Measurements from ENCODE around the gene MAGEH1.
"Not testable (repeated sequence)": the region's sequence is repeated elsewhere in the genome, so short reads cannot be mapped to it uniquely, and the experiment has no call there.

MAGEH1 gene

DNA sequence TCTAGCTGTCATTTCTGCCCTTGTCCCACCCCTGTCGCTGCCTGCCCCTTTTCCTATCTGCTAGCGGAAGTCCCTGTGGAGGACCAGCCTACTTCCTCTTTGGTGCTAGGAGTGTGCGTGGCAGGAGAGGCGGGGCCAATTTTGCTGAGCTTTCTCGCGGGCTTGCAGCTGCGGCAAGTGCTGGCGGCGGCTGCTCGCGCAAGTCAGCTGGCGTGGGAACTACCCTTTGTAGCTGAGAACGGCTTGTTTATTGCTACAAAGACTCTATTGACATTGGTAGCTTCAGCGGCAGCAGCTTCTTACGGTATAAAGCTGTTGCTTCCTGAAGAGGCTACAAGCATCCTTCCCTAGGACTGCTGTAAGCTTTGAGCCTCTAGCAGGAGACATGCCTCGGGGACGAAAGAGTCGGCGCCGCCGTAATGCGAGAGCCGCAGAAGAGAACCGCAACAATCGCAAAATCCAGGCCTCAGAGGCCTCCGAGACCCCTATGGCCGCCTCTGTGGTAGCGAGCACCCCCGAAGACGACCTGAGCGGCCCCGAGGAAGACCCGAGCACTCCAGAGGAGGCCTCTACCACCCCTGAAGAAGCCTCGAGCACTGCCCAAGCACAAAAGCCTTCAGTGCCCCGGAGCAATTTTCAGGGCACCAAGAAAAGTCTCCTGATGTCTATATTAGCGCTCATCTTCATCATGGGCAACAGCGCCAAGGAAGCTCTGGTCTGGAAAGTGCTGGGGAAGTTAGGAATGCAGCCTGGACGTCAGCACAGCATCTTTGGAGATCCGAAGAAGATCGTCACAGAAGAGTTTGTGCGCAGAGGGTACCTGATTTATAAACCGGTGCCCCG is at the start of gene MAGEH1:
TSS of gene MAGEH1 (plus strand) at position 138 of the 843 bp plus-strand sequence. CDS start at position 386, 248 bp downstream.
- FAIRE-seq (no peak), DNase-seq (ENCODE audit: low spot score) (peak; percentile 56)

DNA sequence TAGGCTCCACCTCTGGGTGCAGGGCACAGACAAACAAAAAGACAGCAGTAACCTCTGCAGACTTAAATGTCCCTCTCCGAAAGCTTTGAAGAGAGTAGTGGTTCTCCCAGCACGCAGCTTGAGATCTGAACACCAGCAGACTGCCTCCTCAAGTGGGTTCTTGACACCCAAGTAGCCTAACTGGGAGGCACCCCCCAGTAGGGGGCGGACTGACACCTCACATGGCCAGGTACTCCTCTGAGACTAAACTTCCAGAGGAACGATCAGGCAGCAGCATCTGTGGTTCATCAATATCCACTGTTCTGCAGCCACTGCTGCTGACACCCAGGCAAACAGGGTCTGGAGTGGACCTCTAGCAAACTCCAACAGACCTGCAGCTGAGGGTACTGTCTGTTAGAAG is 24.8 kb upstream of the MAGEH1 start:
- not testable (repeated sequence) for FAIRE-seq; DNase-seq (ENCODE audit: low spot score)

DNA sequence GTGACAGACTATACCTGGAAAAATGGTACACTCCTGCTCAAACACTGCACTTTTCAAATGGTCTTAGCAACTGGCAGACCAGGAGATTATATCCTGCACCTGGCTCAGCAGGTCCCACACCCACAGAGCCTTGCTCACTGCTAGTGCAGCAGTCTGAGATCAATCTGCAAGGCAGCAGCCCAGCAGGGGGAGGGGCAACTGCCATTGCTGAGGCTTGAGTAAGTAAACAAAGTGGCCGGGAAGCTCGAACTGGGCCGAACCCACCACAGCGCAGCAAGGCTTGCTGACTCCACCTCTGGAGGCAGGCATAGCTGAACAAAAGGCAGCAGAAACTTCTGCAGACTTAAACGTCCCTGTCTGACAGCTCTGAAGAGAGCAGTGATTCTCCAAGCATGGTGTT is 8.5 kb upstream of the MAGEH1 start:
- FAIRE-seq; DNase-seq (ENCODE audit: low spot score): not testable (repeated sequence)

GRCh38 chrX:55450259-55450658 is 1.7 kb upstream of the MAGEH1 start:
- DNase-seq (ENCODE audit: low spot score) (no peak), FAIRE-seq (no peak)

- DNase-seq (ENCODE audit: low spot score) (no peak), FAIRE-seq (no peak)
Observed at GRCh38 chrX:55451141-55451540, 786 bp upstream of the MAGEH1 start.

- DNase-seq (ENCODE audit: low spot score) (no peak), FAIRE-seq (no peak)
Observed at GRCh38 chrX:55451626-55451989, 319 bp upstream of the MAGEH1 start.

DNA sequence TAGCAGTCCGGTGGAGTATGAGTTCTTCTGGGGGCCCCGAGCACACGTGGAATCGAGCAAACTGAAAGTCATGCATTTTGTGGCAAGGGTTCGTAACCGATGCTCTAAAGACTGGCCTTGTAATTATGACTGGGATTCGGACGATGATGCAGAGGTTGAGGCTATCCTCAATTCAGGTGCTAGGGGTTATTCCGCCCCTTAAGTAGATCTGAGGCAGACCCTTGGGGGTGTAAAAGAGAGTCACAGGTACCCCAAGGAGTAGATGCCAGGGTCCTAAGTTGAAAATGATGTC is 852 bp downstream of the MAGEH1 start:
- FAIRE-seq: no peak
- no peak for DNase-seq (ENCODE audit: low spot score)

- FAIRE-seq; DNase-seq (ENCODE audit: low spot score): not testable (repeated sequence)
Observed at GRCh38 chrX:55455708-55456107, 3.8 kb downstream of the MAGEH1 start.

DNA sequence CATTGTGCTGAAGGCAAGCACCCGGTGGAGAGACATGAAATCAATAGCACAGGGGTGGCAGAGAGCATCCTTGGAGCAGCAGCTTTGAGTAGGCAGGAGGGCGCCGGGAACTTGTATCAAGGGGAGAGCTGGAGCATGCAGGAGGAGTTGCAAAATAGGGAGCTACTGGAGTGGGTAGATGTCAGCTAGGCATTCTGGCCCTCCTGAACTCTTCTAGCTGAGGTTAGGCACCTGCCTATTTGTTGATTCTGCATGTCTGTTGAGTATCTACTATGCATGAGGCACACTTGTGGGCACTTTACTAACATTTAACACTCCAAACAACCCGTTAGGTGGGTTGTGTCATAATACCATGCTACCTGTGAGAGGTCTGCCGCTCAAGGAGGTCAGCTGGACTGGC is 7.5 kb downstream of the MAGEH1 start:
- FAIRE-seq; DNase-seq (ENCODE audit: low spot score): not testable (repeated sequence)

GRCh38 chrX:55459926-55460325 is 8.0 kb downstream of the MAGEH1 start:
- not testable (repeated sequence) for FAIRE-seq; DNase-seq (ENCODE audit: low spot score)

DNA sequence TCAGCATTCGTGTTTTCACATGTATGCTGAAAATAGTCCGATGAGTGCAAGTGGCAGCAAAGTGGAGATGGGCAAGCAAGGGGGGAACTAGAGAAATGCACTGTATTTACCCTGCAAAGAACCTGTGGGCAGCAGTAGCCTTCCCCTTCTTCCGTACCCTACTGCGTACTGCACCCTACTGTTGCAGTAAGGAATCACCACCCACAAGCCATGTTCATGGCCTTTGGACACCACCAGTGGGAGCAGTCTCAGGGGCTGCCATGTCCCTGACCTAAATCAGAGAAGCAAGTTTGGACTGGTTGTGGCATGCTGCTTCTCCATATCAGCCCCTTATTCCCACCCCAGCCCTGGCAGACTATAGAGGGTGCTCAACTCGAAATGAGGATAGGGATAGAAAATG is 12.1 kb downstream of the MAGEH1 start:
- not testable (repeated sequence) for FAIRE-seq; DNase-seq (ENCODE audit: low spot score)

- FAIRE-seq; DNase-seq (ENCODE audit: low spot score): not testable (repeated sequence)
Observed at GRCh38 chrX:55465108-55465507, 13.2 kb downstream of the MAGEH1 start.

DNA sequence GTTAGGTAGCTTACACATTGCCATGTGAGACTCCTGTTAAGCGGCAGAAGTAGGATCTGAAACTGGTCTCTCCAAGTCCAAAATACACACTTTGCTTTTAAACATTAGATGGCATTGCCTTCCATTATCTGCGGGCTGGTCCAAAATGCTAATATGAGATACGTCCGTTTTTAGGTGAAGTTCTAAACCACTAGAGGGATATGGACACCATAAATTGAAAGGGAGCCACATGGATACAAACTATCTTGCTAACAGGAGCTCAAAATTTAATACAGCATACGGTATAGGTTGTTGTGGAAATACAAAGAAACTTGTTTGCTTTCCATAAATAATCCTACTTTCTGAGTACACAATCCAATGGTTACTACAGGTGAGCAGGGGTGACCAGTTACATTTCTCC is 13.9 kb downstream of the MAGEH1 start:
- not testable (repeated sequence) for FAIRE-seq; DNase-seq (ENCODE audit: low spot score)

DNA sequence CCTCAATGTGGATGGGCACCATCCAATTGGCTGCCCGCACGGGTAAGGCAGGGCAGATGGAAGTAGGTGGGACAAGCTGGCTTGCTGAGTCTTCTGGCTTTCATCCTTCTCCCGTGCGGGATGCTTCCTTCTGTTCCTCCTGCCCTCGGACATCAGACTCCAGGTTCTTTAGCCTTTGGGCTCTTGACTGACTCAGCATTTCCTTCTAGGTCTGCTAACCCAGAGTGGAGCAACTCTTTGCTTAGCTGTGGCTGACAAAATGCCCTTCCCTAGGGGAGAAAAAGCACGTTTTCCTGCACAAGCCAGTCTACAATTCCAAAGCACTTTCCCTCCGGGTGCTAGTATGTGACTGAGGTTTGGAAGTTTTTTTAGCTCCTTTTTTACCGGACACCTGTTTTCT is 28.0 kb downstream of the MAGEH1 start:
- not testable (repeated sequence) for FAIRE-seq; DNase-seq (ENCODE audit: low spot score)

DNA sequence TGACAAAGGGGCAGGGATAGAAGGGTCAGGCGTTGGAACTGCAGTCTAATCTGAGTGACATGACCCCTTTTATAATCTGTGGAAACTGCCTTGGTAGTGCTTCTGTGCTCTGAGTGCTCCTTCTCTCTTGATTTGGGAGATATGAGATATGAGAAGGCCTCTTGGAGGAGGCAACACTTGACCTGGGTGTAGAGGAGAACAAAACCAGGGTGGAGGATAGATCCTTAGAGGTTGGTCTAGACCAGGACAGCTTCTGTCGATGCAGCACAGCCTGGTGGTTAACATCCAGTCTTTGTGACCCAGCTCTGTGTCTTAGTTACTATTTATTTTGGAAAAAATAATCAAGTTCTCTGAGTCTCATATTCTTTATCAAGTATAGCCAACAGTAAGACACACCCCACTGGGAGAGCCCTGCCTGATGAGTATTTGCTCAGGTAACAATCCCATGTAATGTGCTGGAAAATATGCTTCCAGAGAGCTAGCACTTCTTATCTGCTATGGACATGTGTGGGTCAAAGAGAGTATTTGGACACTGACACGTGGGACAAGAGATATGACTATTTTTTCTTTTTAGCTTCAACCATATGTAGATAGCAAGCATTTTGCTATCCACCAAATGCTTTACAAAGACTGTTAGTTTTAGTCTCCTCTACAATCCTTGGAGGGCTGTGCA is 28.6 kb downstream of the MAGEH1 start:
- DNase-seq (ENCODE audit: low spot score) (no peak), FAIRE-seq (no peak)

DNA sequence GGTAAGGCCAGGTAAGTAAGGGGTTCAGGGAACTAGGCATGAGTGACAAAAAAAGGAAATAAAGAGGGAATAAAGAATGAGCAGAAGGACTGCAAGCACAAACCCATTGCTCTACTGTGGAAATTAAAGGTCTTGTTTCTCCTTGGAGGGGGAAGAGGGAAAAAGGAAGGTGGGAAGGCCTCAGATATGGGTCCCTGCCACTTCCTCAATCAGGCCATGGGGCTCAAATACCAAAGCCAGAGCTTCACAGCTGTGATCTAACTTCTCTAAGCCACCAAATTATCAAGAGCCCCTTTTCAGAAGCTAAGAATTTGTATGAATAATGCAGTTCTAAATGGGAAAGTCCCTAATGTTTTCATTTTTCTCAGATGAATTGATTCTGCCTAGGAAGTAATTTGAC is 33.0 kb downstream of the MAGEH1 start:
- DNase-seq (ENCODE audit: low spot score) (no peak), FAIRE-seq (no peak)

DNA sequence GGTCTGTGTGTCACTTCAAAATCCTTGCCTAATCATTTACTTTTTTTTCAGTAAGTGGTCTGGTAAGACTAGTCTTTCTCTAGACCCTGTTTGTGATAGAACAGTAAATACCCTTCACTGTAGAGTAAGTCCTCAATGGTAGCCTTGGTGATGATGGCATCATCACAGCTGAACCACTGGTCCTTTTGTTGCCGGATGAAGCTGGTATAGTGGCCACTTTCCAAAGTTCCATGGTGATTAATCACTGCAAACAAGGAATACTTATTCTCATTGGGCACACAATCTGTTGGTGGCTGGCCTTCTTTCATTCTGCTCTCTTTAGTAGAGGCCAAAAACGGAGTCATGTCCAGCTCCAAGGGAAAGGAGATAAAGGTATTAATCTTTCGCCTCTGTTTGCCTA is 34.8 kb downstream of the MAGEH1 start:
- FAIRE-seq: no peak

GRCh38 chrX:55487143-55487542 is 35.2 kb downstream of the MAGEH1 start:
- no peak for DNase-seq (ENCODE audit: low spot score)
- FAIRE-seq: no peak

More for the DNA sequence above, 34.8 kb downstream of the MAGEH1 start:
- DNase-seq (ENCODE audit: low spot score): no peak

- DNase-seq (ENCODE audit: low spot score): no peak
- FAIRE-seq: no peak
Observed at GRCh38 chrX:55488006-55488592, 36.2 kb downstream of the MAGEH1 start.

GRCh38 chrX:55488593-55489313 is 36.8 kb downstream of the MAGEH1 start:
- no peak for DNase-seq (ENCODE audit: low spot score)
- FAIRE-seq: no peak

- DNase-seq (ENCODE audit: low spot score) (no peak), FAIRE-seq (no peak)
Observed at GRCh38 chrX:55489314-55490009, 37.5 kb downstream of the MAGEH1 start, which contains the start of gene USP51. USP51 (minus strand) TSS chrX:55489848; CDS start chrX:55488939, 909 bp downstream.

All from RCC 7860 (cell line).